OCI-LY1 (cell line): ENCODE measurements around the gene HOXB7.

ENCODE experiments used
- EZH2 ChIP-seq: fragments of 200-600 bp; sonication (generic), shearing (Covaris generic); IDR thresholded peaks from 2 replicates; pipeline ENCODE4 v1.8.0; 2017; ENCODE audit warnings: borderline replicate concordance, mixed run types, mild to moderate bottlenecking, antibody characterized with exemption, low read length, moderate library complexity, mixed read lengths
- TF ChIP-seq, protein P1 (sequence below): fragments of 200-600 bp; sonication (generic), shearing (Covaris generic); IDR thresholded peaks from 2 replicates; pipeline ENCODE4 v1.5.1; 2017; ENCODE audit warnings: mild to moderate bottlenecking, antibody characterized with exemption, low read length, moderate library complexity, mixed read lengths

DNA sequence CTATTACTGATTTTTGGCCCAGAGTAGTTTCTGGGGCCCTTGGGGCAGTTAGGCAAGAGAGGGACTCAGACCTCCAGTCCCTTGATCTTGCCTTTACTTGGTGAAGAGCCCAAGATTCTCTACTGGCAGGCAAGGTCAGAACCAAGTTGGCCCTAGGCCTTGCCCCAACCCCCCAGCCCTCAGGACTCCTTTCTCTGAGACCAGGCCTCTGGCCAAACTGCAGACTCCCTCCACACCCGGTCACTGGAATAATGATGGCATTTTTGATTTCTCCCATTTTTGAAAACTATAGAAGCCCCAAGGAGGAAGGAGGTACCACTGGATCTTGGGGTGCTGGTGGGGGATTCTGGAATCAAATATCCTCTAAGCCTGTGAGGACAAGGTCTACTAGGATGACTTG is 33.3 kb upstream of the HOXB7 start:
- TF ChIP-seq, protein P1, sequence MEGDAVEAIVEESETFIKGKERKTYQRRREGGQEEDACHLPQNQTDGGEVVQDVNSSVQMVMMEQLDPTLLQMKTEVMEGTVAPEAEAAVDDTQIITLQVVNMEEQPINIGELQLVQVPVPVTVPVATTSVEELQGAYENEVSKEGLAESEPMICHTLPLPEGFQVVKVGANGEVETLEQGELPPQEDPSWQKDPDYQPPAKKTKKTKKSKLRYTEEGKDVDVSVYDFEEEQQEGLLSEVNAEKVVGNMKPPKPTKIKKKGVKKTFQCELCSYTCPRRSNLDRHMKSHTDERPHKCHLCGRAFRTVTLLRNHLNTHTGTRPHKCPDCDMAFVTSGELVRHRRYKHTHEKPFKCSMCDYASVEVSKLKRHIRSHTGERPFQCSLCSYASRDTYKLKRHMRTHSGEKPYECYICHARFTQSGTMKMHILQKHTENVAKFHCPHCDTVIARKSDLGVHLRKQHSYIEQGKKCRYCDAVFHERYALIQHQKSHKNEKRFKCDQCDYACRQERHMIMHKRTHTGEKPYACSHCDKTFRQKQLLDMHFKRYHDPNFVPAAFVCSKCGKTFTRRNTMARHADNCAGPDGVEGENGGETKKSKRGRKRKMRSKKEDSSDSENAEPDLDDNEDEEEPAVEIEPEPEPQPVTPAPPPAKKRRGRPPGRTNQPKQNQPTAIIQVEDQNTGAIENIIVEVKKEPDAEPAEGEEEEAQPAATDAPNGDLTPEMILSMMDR = no peak
- TF ChIP-seq EZH2 = no peak
